Measurements from ENCODE around the gene MEX3B.

Gene MEX3B

GRCh38 chr15:82066455-82066854 is 20.6 kb upstream of the MEX3B start:
- Histone ChIP-seq H3K27me3 (replicated peaks; ENCODE audit: insufficient read depth, low read length) (no peaks in the 10 kb centered on the region), H4K20me1 (ENCODE audit: insufficient read depth, low read length) (no peaks in the 10 kb centered on the region), H3F3A (ENCODE audit: insufficient read depth, low read length) (no peaks in the 10 kb centered on the region), H3K4me1 (ENCODE audit: low read length) (no peaks in the 10 kb centered on the region), H3K4me3 (ENCODE audit: low read length) (no peak overlapping the region), H2AFZ (ENCODE audit: low read length) (no peak overlapping the region), H3K79me2 (ENCODE audit: low read length) (no peaks in the 10 kb centered on the region), H3K36me3 (replicated peaks; ENCODE audit: insufficient read depth, low read length) (no peaks in the 10 kb centered on the region), H3K9me3 (replicated peaks; ENCODE audit: insufficient read depth, low read length) (no peaks in the 10 kb centered on the region), H3K4me2 (ENCODE audit: low read depth, low read length) (no peak overlapping the region), H3K27ac (ENCODE audit: low read length) (no peak overlapping the region), H3K9me2 (replicated peaks; ENCODE audit: insufficient read depth, low read length) (no peaks in the 10 kb centered on the region), H3K9ac (ENCODE audit: low read length) (no peak overlapping the region)
- no peak for TF ChIP-seq EZH2phosphoT487 (IDR thresholded peaks at IDR 0.05; ENCODE audit: low read length)
- no peak for TF ChIP-seq EZH2 (optimal IDR thresholded peaks at IDR 0.05; ENCODE audit: low read depth, low read length)
- TF ChIP-seq CTCF (IDR thresholded peaks at IDR 0.05; ENCODE audit: low read length) = no peak
- DNase-seq = no peak

GRCh38 chr15:82064824-82065223 is 19.0 kb upstream of the MEX3B start:
- Histone ChIP-seq H3K9me3 (replicated peaks; ENCODE audit: insufficient read depth, low read length) (no peaks in the 10 kb centered on the region), H2AFZ (ENCODE audit: low read length) (no peak overlapping the region), H3K27ac (ENCODE audit: low read length) (no peak overlapping the region), H3K9me2 (replicated peaks; ENCODE audit: insufficient read depth, low read length) (no peaks in the 10 kb centered on the region), H4K20me1 (ENCODE audit: insufficient read depth, low read length) (no peaks in the 10 kb centered on the region), H3K27me3 (replicated peaks; ENCODE audit: insufficient read depth, low read length) (no peaks in the 10 kb centered on the region), H3K79me2 (ENCODE audit: low read length) (no peaks in the 10 kb centered on the region), H3F3A (ENCODE audit: insufficient read depth, low read length) (no peaks in the 10 kb centered on the region), H3K36me3 (replicated peaks; ENCODE audit: insufficient read depth, low read length) (no peaks in the 10 kb centered on the region), H3K4me2 (ENCODE audit: low read depth, low read length) (no peak overlapping the region), H3K9ac (ENCODE audit: low read length) (no peak overlapping the region), H3K4me1 (ENCODE audit: low read length) (no peaks in the 10 kb centered on the region), H3K4me3 (ENCODE audit: low read length) (no peak overlapping the region)
- TF ChIP-seq EZH2 (optimal IDR thresholded peaks at IDR 0.05; ENCODE audit: low read depth, low read length) (no peak), EZH2phosphoT487 (IDR thresholded peaks at IDR 0.05; ENCODE audit: low read length) (no peak), CTCF (IDR thresholded peaks at IDR 0.05; ENCODE audit: low read length) (no peak)
- no peak for DNase-seq

DNA sequence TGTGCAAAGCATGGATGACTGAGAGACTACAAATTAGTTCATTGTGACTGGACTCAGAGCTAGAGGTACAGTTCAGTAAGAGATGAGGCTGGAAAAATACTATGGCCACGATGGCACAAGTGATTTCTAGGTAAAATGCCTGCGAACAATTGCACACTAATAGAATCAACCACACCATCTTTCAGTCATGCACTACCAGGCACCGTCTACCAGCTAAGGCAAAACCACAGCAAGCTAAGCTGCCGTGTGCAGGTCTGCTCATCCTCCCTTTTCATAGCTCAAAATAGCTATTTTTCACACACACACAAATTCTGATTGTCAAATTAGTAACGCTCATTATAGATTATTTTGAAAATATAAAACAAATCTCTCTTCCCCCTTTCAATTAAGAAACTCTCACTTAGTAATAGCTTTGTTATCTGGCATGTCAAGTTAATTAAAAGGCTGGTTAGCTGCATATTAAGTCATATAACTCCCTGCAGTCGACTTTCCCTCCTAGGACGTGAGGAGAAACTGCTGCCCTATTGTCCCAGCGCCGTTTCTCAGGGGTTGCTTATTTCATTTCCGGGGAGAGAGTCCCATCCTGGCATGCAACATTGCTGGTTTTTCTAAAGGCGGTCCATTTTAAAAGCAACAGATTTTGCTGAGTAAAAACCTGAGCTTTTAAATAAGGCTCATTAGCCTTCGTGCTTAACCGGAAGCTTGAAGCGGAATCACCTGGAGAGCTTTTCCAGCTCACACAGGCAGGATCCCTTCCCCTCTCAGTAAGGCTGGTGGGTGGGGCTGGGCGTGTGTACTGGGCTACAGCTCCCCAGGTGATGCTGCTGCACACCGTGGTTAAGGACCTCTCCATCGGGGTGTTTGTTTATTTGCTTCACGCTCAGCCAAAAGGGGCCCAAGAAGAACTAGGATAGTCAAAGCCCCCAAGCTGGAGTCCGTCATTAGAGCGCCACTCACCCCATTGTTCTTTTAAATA is 16.9 kb upstream of the MEX3B start:
- H3K4me3 ChIP-seq (ENCODE audit: low read length) = no peak overlapping the region
- no peaks in the 10 kb centered on the region for H3K27me3 ChIP-seq (replicated peaks; ENCODE audit: insufficient read depth, low read length)

More for the DNA sequence above, 16.9 kb upstream of the MEX3B start:
- no peaks in the 10 kb centered on the region for H3K9me3 ChIP-seq (replicated peaks; ENCODE audit: insufficient read depth, low read length)
- no peak overlapping the region for H3K4me2 ChIP-seq (ENCODE audit: low read depth, low read length)
- no peaks in the 10 kb centered on the region for H3F3A ChIP-seq (ENCODE audit: insufficient read depth, low read length)
- no peaks in the 10 kb centered on the region for H3K36me3 ChIP-seq (replicated peaks; ENCODE audit: insufficient read depth, low read length)
- no peaks in the 10 kb centered on the region for H3K79me2 ChIP-seq (ENCODE audit: low read length)
- H3K9ac ChIP-seq (ENCODE audit: low read length) = no peak overlapping the region
- no peak overlapping the region for H3K27ac ChIP-seq (ENCODE audit: low read length)
- no peak for DNase-seq
- no peaks in the 10 kb centered on the region for H3K4me1 ChIP-seq (ENCODE audit: low read length)
- H3K9me2 ChIP-seq (replicated peaks; ENCODE audit: insufficient read depth, low read length) = no peaks in the 10 kb centered on the region
- H2AFZ ChIP-seq (ENCODE audit: low read length) = no peak overlapping the region
- no peaks in the 10 kb centered on the region for H4K20me1 ChIP-seq (ENCODE audit: insufficient read depth, low read length)
- no peak for TF ChIP-seq CTCF (IDR thresholded peaks at IDR 0.05; ENCODE audit: low read length)
- no peak for TF ChIP-seq EZH2phosphoT487 (IDR thresholded peaks at IDR 0.05; ENCODE audit: low read length)
- no peak for TF ChIP-seq EZH2 (optimal IDR thresholded peaks at IDR 0.05; ENCODE audit: low read depth, low read length)
